ENCODE results near the gene TLX3.

The TLX3 gene

GRCh38 chr5:171306781-171307591 is 2.1 kb upstream of the TLX3 start:
- TF ChIP-seq MAX (IDR thresholded peaks at IDR 0.05): no peak
- no peak for TF ChIP-seq CEBPB (IDR thresholded peaks at IDR 0.05)
- no peak for TF ChIP-seq ZBTB7A (IDR thresholded peaks at IDR 0.05; ENCODE audit: low read depth)
- TF ChIP-seq FOXM1 (IDR thresholded peaks at IDR 0.05; ENCODE audit: borderline replicate concordance, low read depth): no peak
- no peak for TF ChIP-seq TEAD4 (IDR thresholded peaks at IDR 0.05)
- no peak for TF ChIP-seq TAF1 (IDR thresholded peaks at IDR 0.05; ENCODE audit: low read depth)
- TF ChIP-seq REST (IDR thresholded peaks at IDR 0.05; ENCODE audit: low read depth): no peak
- no peak for TF ChIP-seq EP300 (IDR thresholded peaks at IDR 0.05; ENCODE audit: borderline replicate concordance)
- no peak for TF ChIP-seq TCF12 (IDR thresholded peaks at IDR 0.05; ENCODE audit: low read depth)

GRCh38 chr5:171307789-171308452 is 1.1 kb upstream of the TLX3 start:
- no peak for TF ChIP-seq YY1 (IDR thresholded peaks at IDR 0.05; ENCODE audit: low read depth)
- TF ChIP-seq CEBPB (IDR thresholded peaks at IDR 0.05): no peak
- TF ChIP-seq EP300 (IDR thresholded peaks at IDR 0.05; ENCODE audit: borderline replicate concordance): no peak
- TF ChIP-seq RAD21 (IDR thresholded peaks at IDR 0.05; ENCODE audit: low read depth): no peak
- TF ChIP-seq TEAD4 (IDR thresholded peaks at IDR 0.05): no peak
- TF ChIP-seq TCF12 (IDR thresholded peaks at IDR 0.05; ENCODE audit: low read depth): no peak; the same call in 1 of the 2 replicates
- TF ChIP-seq USF1 (IDR thresholded peaks at IDR 0.05): no peak
- TF ChIP-seq CREB1 (IDR thresholded peaks at IDR 0.05; ENCODE audit: low read depth): no peak
- no peak for TF ChIP-seq FOXM1 (IDR thresholded peaks at IDR 0.05; ENCODE audit: borderline replicate concordance, low read depth)
- TF ChIP-seq REST (IDR thresholded peaks at IDR 0.05; ENCODE audit: low read depth): no peak
- no peak for TF ChIP-seq NFIC (IDR thresholded peaks at IDR 0.05)

- TF ChIP-seq RAD21 (IDR thresholded peaks at IDR 0.05; ENCODE audit: low read depth) (no peak), EGR1 (IDR thresholded peaks at IDR 0.05) (no peak), TEAD4 (IDR thresholded peaks at IDR 0.05) (no peak), REST (IDR thresholded peaks at IDR 0.05; ENCODE audit: low read depth) (no peak), TCF12 (IDR thresholded peaks at IDR 0.05; ENCODE audit: low read depth) (no peak), MAX (IDR thresholded peaks at IDR 0.05) (peak; percentile 61; the same call in 1 of the 2 replicates)
Observed at GRCh38 chr5:171309276-171310211, 496 bp downstream of the TLX3 start.

GRCh38 chr5:171310212-171310818 is 1.3 kb downstream of the TLX3 start:
- TF ChIP-seq REST (IDR thresholded peaks at IDR 0.05; ENCODE audit: low read depth) (no peak), TCF12 (IDR thresholded peaks at IDR 0.05; ENCODE audit: low read depth) (no peak), EP300 (IDR thresholded peaks at IDR 0.05; ENCODE audit: borderline replicate concordance) (no peak), YY1 (IDR thresholded peaks at IDR 0.05; ENCODE audit: low read depth) (no peak), CEBPB (IDR thresholded peaks at IDR 0.05) (no peak), CREB1 (IDR thresholded peaks at IDR 0.05; ENCODE audit: low read depth) (no peak), FOXM1 (IDR thresholded peaks at IDR 0.05; ENCODE audit: borderline replicate concordance, low read depth) (no peak), TEAD4 (IDR thresholded peaks at IDR 0.05) (no peak), USF1 (IDR thresholded peaks at IDR 0.05) (no peak)

Data from Ishikawa (cell line).